CD4-positive, alpha-beta memory T cell (primary cell): ENCODE measurements around the gene PIGZ. TPM values are rescaled to one million over a fixed set of nuclear protein-coding genes. Genes with fewer than 3 reads are reported as not detected.

Experiments used
- CTCF ChIA-PET: fragments of 350-600 bp; sonication (Branson Sonifier 250); formaldehyde crosslinking; loops from one replicate; lab custom pipeline; 2021; ENCODE audit warnings: inconsistent platforms; ENCODE audit not compliant: partially characterized antibody; lab: Charles Lee
- POLR2A ChIA-PET: fragments of 350-600 bp; sonication (Branson Sonifier 250); formaldehyde crosslinking; loops from one replicate; lab custom pipeline; 2021; ENCODE audit not compliant: partially characterized antibody; lab: Charles Lee
- DNase-seq, 5 donors: peaks; one replicate each; pipeline versions ENCODE4 v3.0.0 to v3.0.0-alpha.2; 2020 to 2022; ENCODE audit warnings: mixed read lengths in 1 of 5
- H3K27ac ChIP-seq: one replicate; pipeline ENCODE4 v1.7.0; 2013; ENCODE audit warnings: low read depth, low read length
- H3K27me3 ChIP-seq: 2 replicates; pipeline ENCODE4 v1.7.0; 2013; ENCODE audit warnings: mild to moderate bottlenecking, low read length, moderate library complexity; ENCODE audit not compliant: insufficient read depth
- H3K36me3 ChIP-seq: 2 replicates; pipeline ENCODE4 v1.7.0; 2013; ENCODE audit warnings: mild to moderate bottlenecking, low read length, moderate library complexity; ENCODE audit not compliant: insufficient read depth
- H3K4me1 ChIP-seq: 2 replicates; pipeline ENCODE4 v1.7.0; 2013; ENCODE audit warnings: mild to moderate bottlenecking, low read length, moderate library complexity; ENCODE audit not compliant: insufficient read depth
- H3K4me3 ChIP-seq, 2 donors: one replicate each; pipeline ENCODE4 v1.7.0; 2013; ENCODE audit warnings: low read length in 2 of 2, mild to moderate bottlenecking in 1 of 2
- H3K9me3 ChIP-seq, 2 donors: one replicate each; pipeline ENCODE4 v1.7.0; 2013; ENCODE audit warnings: low read length in 2 of 2, control low read depth in 1 of 2; ENCODE audit not compliant: control insufficient read depth in 1 of 2
- H3K27ac Mint-ChIP-seq, 7 donors: one replicate each; pipeline ENCODE4 v1.8.0; 2020 to 2021; ENCODE audit warnings: mixed read lengths in 7 of 7, mild to moderate bottlenecking in 6 of 7, inconsistent platforms in 3 of 7, moderate library complexity in 3 of 7
- H3K27me3 Mint-ChIP-seq, 2 donors: one replicate each; pipeline ENCODE4 v1.8.0; 2020 to 2021; ENCODE audit warnings: mixed read lengths in 2 of 2
- H3K36me3 Mint-ChIP-seq, 2 donors: one replicate each; pipeline ENCODE4 v1.8.0; 2020 to 2021; ENCODE audit warnings: mixed read lengths in 2 of 2, inconsistent platforms in 1 of 2, mild to moderate bottlenecking in 1 of 2
- H3K4me1 Mint-ChIP-seq, 4 donors: one replicate each; pipeline ENCODE4 v1.8.0; 2020 to 2021; ENCODE audit warnings: mixed read lengths in 4 of 4, mild to moderate bottlenecking in 1 of 4
- H3K4me3 Mint-ChIP-seq, 8 donors: one replicate each; pipeline ENCODE4 v1.8.0; 2020 to 2021; ENCODE audit warnings: mixed read lengths in 8 of 8, mild to moderate bottlenecking in 7 of 8, moderate library complexity in 6 of 8, inconsistent platforms in 3 of 8
- H3K9me3 Mint-ChIP-seq, 8 donors: one replicate each; pipeline ENCODE4 v1.8.0; 2020 to 2021; ENCODE audit warnings: mixed read lengths in 8 of 8, mild to moderate bottlenecking in 5 of 8, inconsistent platforms in 3 of 8, moderate library complexity in 1 of 8
- intact Hi-C: fragments of 100-400 bp; cut with micrococcal nuclease; formaldehyde crosslinking; loops from one replicate; pipeline ENCODE4 v1.15.1; 2023
- polyA plus RNA-seq, 2 donors: library from polyadenylated mRNA; unstranded; fragments of 300-500 nt; fragmentation: Illumina TruSeq; gene quantifications; one replicate each; pipeline ENCODE4 v1.2.3, GENCODE V29; 2021
- total RNA-seq, 2 experiments: library from RNA; stranded (reverse); gene quantifications; one replicate each; pipeline ENCODE4 v1.2.3, GENCODE V29; 2021

Gene PIGZ
- total and polyA plus RNA-seq, 4 experiments from 2014 or later: 0.33 to 1.2 (median 0.56) TPM

DNA sequence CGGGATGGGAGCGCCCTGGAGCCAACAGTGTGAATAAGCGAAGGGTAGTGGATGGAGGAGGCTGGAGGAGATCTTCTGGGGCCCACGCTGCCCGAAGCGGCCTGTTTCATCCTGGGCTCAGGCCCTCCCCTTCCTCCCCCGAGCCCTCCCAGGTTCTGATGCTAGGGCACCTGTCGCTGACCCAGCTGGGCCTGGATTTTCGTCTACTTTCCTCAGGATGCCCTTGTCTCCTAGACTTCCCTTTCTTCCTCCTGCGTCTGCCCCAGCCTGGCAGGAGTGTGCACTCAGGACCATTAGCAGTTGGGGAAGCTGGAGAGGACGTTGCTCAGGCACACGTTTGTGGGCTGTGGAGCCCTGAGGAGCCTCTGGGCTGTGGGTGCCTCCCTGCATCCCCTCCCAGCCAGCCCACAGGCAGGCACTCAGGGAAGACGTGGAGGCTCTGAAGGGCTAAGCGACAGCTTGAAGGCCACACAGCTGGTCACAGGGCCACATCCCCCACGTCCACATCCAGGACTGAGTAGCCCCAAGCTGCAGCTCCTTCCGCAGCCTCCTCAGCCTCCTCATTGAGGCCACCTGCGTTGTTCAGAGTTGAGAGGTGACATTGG lies 23.9 kb upstream of the PIGZ start:
- Mint-ChIP-seq H3K4me1 (no peaks in the 10 kb centered on the region), H3K36me3 (no peaks in the 10 kb centered on the region), H3K27ac (no peak overlapping the region), H3K9me3 (no peaks in the 10 kb centered on the region), H3K27me3 (no peaks in the 10 kb centered on the region), H3K4me3 (no peak overlapping the region)
- intact Hi-C loops: no loop called here
- Histone ChIP-seq H3K9me3 (no peaks in the 10 kb centered on the region), H3K36me3 (no peaks in the 10 kb centered on the region), H3K27me3 (no peaks in the 10 kb centered on the region), H3K27ac (no peak overlapping the region), H3K4me1 (no peaks in the 10 kb centered on the region), H3K4me3 (no peak overlapping the region)
- ChIA-PET CTCF (no interaction called here), POLR2A (no interaction called here)
- no peak for DNase-seq

DNA sequence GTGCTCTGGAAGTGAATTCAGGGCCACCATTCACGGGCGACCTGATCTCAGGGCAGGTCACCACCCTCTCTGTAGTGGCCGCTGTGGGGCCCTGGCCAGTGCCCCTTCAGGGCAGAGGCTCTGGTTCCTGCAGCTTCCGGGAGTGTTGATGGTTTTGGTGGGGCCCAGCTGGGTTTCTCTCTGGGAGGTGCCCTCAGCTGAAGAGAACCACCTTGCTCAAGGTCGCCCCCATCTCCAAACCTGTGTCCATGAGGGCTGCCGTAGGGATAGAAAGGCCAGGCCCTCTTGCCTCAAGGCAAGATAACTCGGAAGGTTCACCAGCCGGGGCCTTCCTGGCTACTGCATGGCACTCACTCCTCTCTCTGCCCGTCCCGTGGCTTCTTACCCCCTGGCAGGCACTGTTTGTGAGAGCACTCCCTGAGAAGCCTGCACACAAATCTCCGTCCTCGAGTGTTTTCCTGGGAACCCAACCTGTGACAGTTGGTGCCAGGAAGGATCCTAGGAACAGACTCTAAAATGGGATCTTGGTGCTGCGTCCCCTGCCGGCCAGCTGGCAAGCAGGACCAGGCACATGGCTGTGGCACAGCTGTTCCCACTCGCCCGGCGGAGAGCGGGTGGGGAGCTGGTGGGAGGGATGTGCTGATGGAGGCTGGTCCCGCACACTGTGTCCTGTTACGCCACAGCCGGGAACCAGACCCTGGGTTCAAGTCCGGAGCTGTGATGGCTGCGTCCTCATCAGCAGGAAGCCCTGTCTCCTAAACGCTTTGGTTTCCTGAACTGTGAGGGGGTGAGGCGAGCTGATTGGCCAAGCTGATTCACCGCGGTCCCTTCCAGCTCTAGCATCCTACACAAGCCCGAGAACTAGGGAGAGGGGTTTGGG lies 23.2 kb upstream of the PIGZ start:
- ChIA-PET POLR2A (no interaction called here), CTCF (no interaction called here)
- Mint-ChIP-seq H3K36me3 (no peaks in the 10 kb centered on the region), H3K27ac (no peak overlapping the region), H3K4me3 (no peak overlapping the region), H3K9me3 (no peaks in the 10 kb centered on the region), H3K27me3 (peaks cover 0 to under 1% of the 10 kb centered on the region in 2 donors), H3K4me1 (no peaks in the 10 kb centered on the region)
- Histone ChIP-seq H3K4me1 (no peaks in the 10 kb centered on the region), H3K9me3 (no peaks in the 10 kb centered on the region), H3K27ac (no peak overlapping the region), H3K27me3 (no peaks in the 10 kb centered on the region), H3K4me3 (no peak overlapping the region), H3K36me3 (no peaks in the 10 kb centered on the region)
- no peak for DNase-seq
- intact Hi-C loops: no loop called here

DNA sequence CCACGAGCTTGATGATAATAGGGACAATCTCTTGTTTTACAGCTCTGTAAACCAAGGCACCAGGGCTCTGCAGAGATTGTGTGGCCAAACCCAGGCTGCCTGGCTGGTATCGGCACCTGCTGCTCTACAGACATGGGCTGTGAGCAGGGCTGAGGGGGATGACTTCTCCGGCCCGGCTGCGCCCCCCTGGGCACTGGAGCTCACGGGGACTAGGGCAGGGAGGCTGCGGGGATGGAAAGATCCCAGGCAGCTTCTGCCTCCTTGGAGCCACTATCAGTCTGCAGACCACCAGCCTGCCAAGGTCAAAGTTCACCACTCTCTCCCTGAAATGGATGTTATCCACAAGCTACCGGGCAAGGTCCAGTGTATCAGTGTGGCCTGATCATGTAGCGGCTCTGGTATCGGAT lies 22.0 kb upstream of the PIGZ start:
- Mint-ChIP-seq H3K36me3 (no peaks in the 10 kb centered on the region), H3K9me3 (no peaks in the 10 kb centered on the region), H3K4me3 (no peak overlapping the region), H3K27me3 (peaks cover 2 to 4% of the 10 kb centered on the region in 2 donors), H3K27ac (no peak overlapping the region), H3K4me1 (no peaks in the 10 kb centered on the region)
- DNase-seq: no peak
- Histone ChIP-seq H3K27me3 (no peaks in the 10 kb centered on the region), H3K36me3 (no peaks in the 10 kb centered on the region), H3K27ac (no peak overlapping the region), H3K9me3 (no peaks in the 10 kb centered on the region), H3K4me1 (no peaks in the 10 kb centered on the region), H3K4me3 (no peak overlapping the region)
- ChIA-PET POLR2A (no interaction called here), CTCF (no interaction called here)
- intact Hi-C loops: no loop called here

DNA sequence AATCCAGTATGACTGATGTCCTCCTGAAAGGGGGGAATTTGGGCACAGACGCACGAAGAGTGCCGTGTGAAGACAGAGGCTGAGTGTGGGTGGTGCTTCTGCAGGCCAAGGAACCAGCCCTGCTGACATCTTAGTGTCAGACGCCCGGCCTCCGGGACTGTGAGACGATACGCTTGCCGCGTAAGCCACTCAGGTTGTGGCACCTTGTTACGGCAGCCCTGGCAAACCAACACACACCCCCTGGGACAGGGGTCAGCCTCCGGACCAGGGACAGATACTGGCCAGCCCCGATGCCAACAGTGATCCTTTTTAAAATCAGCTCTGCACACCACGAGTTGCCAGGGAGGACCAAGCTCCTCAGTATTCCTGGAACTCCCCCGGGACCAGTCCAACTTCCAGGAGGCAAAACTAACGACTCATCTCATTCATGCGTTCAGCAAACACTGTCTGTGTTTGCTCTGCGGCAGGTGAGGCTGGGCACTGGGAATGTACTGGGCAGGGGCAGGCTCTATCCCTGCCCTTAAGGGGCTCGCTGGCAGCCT lies 21.2 kb upstream of the PIGZ start:
- Histone ChIP-seq H3K4me3 (no peak overlapping the region), H3K27me3 (no peaks in the 10 kb centered on the region), H3K36me3 (no peaks in the 10 kb centered on the region), H3K9me3 (no peaks in the 10 kb centered on the region), H3K27ac (no peak overlapping the region), H3K4me1 (no peaks in the 10 kb centered on the region)
- Mint-ChIP-seq H3K27me3 (peaks cover 5 to 7% of the 10 kb centered on the region in 2 donors), H3K27ac (no peak overlapping the region), H3K9me3 (no peaks in the 10 kb centered on the region), H3K36me3 (no peaks in the 10 kb centered on the region), H3K4me1 (no peaks in the 10 kb centered on the region), H3K4me3 (no peak overlapping the region)
- intact Hi-C loops: no loop called here
- CTCF ChIA-PET: no interaction called here
- POLR2A ChIA-PET: no interaction called here
- DNase-seq: no peak

DNA sequence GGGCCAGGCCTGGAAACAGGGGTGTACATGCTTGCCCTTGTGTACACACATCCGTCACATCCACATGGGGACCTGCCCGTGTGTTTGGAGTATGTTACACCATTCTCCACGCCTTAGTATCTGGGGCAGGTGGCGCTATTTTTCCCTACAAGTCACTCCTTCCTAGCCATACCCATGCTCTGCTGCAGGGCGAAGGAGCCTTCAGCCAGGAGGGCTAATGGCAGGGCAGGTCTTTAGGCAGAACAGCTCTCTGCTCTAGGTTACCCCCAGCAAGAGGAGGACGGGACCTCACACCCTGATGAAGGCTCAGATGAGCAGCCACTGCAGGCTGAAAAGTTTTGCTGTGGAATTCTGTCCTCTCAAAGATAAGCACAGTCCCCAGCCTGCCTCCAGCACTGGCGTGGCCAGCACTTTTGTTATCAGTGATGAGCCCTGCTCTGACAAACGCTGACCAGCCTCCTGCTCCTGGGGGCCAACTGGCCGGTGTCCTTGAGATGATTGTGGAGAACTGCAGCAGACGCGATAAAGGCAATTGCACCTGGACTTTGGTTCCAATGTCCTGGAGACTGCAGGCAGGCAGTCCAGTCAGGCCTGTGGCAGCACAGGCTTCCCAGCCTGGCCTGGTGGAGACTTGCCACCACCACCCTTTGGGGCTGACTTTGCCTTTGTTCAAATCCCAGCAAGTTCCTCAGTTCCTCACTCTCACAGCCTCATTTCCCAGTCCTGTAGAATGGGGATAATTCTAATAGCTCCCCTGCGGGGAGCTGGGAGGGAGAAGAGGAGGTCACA lies 19.8 kb upstream of the PIGZ start:
- peaks cover 0 to under 1% of the 10 kb centered on the region in 2 donors for H3K36me3 Mint-ChIP-seq
- no peak overlapping the region for H3K27ac ChIP-seq
- H3K4me3 Mint-ChIP-seq: no peak overlapping the region
- H3K9me3 ChIP-seq: no peaks in the 10 kb centered on the region
- H3K4me1 ChIP-seq: no peaks in the 10 kb centered on the region
- no peaks in the 10 kb centered on the region for H3K27me3 ChIP-seq
- H3K9me3 Mint-ChIP-seq: peaks cover 0 to 5% (median 3%) of the 10 kb centered on the region in 8 donors
- no peak overlapping the region for H3K27ac Mint-ChIP-seq
- intact Hi-C loops: no loop called here
- ChIA-PET CTCF (no interaction called here), POLR2A (no interaction called here)
- H3K27me3 Mint-ChIP-seq: peaks cover 7% of the 10 kb centered on the region in 2 donors
- no peaks in the 10 kb centered on the region for H3K4me1 Mint-ChIP-seq
- no peaks in the 10 kb centered on the region for H3K36me3 ChIP-seq
- DNase-seq: no peak
- H3K4me3 ChIP-seq: no peak overlapping the region

DNA sequence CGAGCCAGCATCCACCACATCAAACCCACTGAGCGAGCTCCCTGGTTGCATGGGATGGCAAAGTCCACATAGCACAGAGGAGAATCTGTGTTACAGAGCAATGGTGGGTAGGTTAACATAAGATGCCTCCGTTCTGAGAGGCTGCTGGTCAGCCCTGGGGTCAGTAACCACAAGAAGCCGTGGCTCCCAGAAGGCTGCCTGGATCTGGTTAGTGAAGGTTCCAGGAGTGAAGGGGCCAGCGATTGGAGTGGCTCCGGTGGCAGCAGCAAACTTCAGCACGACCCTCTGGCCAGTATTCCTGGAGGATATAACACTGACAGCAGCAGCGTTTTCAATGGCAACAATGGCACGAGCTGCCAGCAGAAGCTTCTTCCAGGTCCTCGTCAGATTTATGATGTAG lies 18.4 kb upstream of the PIGZ start:
- ChIA-PET CTCF (interaction anchor here (0.7 kb wide), 1 partner anchor 200 kb away, joined by 3 read pairs; no protein-coding TSS in a partner anchor), POLR2A (no interaction called here)
- DNase-seq: no peak
- Histone ChIP-seq H3K4me1 (no peaks in the 10 kb centered on the region), H3K4me3 (no peak overlapping the region), H3K36me3 (no peaks in the 10 kb centered on the region), H3K27ac (no peak overlapping the region), H3K9me3 (no peaks in the 10 kb centered on the region), H3K27me3 (no peaks in the 10 kb centered on the region)
- no peak overlapping the region for H3K27ac Mint-ChIP-seq
- peaks cover 0 to 5% of the 10 kb centered on the region in 2 donors for H3K36me3 Mint-ChIP-seq
- H3K9me3 Mint-ChIP-seq: peaks cover 0 to 12% (median 7%) of the 10 kb centered on the region in 8 donors
- intact Hi-C loops: no loop called here
- H3K4me3 Mint-ChIP-seq: no peak overlapping the region
- no peaks in the 10 kb centered on the region for H3K4me1 Mint-ChIP-seq
- peaks cover 7% of the 10 kb centered on the region in 2 donors for H3K27me3 Mint-ChIP-seq
